AML-193 (cell line): ENCODE results near the gene GCAT.

Experiments
- DNase-seq, 2 experiments: peaks; one replicate each; lab custom pipeline; 2025; lab: John Stamatoyannopoulos, UW

GCAT gene

DNA sequence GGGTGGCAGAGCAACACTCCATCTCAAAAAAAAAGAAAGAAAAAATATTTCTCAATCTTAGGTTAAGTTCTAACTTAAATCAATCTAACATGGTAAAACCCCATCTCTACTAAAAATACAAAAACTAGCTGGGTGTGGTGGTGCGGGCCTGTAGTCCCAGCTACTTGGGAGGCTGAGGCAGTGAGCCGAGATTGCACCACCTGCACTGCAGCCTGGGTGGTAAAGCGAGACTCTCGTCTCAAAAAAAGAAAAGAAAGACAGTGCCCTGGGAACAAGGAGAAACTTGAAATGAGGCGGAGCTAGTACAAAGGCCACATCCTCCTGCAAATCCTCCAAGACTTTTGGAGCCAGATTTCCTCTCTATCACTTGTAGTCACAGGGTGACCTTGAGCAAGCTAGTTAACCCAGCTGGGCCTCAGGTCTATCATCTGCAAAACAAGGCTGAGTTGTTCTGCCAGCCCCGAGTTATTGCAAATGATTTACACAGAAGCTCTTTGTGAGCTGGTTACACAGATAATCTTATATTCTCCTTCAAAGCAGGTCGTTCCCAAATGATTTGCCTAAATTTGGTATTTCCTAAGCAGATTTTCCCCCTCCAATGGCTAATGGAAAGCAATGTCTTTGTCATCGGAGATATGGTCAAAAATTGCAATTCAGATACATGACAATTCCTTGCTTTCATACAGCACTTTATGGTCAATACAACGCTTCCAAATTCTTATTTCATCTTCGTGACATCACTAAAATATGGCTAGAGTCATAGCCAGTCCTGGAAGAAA, 34.5 kb downstream of the GCAT start:
- no peak for DNase-seq

DNA sequence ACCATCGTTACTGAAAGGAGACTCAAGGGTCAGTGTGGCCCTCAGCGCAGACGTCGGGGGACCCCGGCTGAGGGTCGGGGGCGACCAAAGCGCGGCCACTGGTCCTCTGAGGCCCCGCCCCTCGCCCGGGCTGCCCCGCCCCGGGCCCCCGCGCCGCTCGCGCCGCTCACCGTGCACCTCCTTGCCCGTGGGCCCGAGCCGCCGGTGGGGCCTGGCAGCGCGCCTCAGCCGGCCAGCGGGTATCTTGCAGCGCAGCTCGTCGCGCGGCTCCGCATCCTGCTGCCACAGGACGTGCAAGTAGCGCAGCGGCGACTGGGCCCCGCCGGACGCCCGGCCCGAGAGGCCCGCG, 36.0 kb downstream of the GCAT start:
- peak in 1 of 2 experiments; percentile 41 for DNase-seq

DNA sequence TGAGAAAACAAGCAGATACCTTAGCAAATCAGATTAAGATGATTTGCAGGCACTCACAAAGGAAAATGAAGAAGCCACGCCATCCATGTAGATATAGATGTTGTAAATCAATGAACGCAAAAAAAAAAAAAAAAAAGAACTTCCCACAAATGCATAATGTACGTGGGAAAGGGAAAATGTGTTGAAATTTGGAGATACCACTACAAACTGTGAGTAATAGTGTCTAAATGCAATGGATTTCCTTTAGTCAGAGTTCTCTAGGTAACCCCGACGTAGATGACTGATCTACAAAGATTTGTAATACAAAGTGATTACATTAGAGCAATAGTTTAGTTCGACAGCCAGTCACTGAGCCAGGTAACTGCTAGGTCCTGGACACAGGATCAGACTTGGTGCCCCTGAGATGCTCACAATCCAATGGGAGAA, 37.2 kb downstream of the GCAT start:
- DNase-seq = no peak

DNA sequence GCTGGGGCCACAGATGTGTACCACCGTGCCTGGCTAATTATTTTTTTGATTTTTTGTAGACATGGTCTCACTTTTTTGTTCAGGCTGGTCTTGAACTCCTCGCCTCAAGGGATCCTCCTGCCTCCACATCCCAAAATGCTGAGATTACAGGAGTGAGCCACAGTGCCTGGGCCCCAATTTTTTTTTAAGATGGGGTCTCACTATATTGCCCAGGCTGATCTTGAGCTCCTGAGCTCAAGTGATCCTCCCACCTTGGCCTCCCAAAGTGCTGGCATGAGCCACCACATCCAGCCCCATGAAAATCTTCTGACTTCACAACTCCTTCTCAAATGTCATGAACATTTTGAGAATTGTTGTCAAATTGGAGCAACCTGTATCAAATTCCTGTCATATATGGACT, 38.7 kb downstream of the GCAT start:
- no peak for DNase-seq

DNA sequence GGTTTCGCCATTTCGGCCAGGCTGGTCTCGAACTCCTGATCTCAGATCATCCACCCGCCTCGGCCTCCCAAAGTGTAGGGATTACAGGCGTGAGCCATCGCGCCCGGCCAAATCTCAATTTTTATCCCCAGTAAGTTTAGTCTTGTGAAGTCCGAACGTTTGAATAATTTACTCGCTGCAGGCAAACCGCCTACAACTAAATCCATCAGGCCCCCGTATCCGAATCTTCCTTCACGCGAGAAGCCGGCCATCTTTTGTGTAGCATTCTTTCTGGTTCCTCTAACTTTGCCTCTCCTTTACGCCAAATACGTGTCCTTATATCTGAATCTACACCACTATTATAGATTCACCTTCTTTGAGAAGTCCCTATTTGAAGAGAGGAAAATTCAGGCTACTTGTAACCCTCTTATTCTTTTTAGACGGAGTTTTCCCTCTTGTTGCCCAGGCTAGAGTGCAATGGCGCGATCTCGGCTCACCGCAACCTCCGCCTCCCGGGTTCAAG, 40.9 kb downstream of the GCAT start:
- DNase-seq = no peak

DNA sequence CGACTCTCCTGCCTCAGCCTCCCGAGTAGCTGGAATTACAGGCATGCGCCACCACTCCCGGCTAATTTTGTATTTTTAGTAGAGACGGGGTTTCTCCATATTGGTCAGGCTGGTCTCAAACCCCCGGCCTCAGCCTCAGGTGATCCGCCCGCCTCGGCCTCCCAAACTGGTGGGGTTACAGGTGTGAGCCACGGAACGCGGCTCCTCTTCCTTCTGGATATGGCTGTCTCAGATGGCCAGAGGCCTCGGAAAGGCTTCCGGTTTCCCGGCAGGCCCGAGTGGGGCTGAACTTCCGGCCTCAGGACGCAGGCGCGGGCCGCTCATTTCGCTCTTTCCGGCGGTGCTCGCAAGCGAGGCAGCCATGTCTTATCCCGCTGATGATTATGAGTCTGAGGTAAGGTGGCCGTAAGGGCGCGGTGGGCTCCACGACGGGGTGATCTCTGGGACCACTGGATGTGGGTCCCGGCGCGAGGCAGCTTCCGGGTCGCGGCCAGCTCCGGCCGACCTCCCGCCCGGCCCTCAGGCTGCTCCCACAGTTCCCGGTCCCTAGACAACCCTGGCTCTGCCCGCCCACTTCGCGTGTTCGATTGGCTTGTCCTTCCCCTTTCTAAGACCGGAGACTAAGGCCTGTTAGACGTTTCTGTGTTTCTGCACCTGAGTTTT, 41.5 kb downstream of the GCAT start, which contains the start of gene EIF3L:
EIF3L (plus strand) TSS at position 331 of the 663 bp plus-strand sequence; CDS start at position 362, 31 bp downstream.
- DNase-seq = peak; percentile 74 to 83

DNA sequence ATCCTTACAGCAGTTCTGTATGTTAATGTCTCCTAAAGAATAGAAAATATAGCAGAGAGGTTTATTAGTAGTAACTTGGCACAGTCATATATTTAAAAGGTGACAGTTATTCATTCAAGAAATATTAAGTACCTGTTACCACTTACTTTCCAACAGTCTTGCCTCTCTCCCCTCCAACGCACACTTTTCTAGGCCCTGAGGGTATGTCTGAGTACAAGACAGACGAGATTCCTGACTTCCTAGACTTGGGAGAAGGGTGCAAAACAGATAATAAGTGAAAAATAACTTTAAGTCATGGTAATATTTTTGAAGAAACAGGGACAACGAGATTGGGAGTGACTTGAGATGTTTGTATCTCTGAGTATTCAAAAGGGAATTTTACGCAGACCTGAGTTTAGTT, 43.1 kb downstream of the GCAT start:
- no peak for DNase-seq

DNA sequence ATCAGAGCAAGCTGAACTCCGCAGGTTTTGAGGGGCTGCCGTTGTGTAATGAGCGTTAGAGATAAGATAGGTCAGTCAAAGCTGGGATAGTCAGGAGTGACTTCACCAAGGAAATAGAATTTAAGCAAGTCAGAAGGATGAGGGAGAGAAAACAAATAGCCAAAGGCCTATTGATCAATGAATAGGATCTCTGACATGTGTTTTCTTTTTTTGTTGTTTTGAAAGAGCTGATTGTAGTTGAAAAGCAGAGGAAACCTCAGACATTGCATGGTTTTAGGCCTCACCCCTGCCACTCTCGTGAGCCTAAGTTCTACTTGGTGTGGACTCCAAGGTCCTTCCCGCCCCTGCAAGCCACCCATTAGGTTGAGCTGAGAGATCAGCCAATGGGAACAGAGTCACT, 44.7 kb downstream of the GCAT start:
- no peak for DNase-seq

DNA sequence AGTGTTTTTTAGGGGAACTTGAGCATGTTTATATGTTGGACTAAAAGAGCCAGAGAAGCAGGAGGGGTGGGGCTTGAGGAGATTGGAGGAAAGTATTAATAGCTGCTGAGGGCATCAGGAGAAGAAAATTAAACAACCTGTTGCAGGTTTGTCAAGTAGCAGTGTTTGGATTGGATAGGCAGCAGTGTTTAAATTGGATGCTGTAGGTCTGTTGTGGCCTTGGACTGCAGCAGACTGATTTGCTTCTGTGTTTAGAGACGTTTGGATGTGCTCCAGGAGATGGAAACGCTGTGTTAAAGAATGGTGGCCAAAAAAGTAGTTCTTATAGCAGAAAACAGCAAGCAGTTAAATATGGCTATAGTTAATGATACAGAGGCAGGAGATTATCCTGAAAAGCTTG, 47.2 kb downstream of the GCAT start:
- DNase-seq = no peak

DNA sequence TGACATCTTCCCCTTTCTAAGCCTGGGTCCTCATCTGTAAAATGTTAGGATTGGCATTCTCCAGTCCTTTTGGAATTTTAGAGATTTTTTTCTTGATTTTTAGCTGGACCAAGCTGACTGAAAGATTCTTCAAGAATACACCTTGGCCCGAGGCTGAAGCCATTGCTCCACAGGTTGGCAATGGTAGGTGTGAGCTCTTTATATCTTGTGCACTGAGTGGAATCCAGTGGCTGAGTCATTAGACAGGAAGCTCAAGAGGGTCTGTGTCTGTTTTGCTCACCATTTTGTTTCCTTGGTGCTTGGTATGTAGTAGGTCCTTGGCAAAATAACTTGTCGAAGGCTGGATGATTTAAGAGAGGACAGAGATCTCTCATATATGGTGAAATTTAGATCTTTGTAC, 47.7 kb downstream of the GCAT start:
- no peak for DNase-seq

DNA sequence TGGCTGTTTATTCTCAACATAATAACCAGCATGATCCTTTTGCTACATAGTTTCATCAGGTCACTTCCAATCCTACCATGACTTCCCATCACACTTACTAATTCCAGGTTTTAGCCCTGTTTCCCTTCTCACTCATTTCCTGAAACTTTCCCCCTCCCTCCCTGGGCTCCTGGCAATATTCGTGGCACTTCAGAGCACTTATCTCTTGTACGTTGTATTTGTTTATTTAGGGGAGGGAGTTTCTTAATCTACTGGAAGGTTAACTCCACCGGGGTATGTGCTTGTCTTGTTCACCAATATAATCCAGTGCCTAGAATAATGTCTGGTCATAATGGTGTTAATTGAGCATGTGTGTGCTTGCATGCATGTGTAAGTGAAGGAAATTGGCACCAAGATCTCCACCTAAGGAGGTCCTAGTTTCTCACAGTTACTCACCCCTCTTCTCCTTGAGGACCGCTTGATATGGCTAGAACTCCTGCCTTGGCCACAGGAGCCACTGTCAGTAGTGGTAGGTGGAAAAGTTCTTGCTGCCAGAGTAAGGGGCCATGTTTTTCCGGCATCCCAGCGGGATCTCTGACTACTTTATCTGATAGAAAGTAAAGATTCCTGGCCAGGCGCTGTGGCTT, 53.2 kb downstream of the GCAT start:
- DNase-seq = no peak

DNA sequence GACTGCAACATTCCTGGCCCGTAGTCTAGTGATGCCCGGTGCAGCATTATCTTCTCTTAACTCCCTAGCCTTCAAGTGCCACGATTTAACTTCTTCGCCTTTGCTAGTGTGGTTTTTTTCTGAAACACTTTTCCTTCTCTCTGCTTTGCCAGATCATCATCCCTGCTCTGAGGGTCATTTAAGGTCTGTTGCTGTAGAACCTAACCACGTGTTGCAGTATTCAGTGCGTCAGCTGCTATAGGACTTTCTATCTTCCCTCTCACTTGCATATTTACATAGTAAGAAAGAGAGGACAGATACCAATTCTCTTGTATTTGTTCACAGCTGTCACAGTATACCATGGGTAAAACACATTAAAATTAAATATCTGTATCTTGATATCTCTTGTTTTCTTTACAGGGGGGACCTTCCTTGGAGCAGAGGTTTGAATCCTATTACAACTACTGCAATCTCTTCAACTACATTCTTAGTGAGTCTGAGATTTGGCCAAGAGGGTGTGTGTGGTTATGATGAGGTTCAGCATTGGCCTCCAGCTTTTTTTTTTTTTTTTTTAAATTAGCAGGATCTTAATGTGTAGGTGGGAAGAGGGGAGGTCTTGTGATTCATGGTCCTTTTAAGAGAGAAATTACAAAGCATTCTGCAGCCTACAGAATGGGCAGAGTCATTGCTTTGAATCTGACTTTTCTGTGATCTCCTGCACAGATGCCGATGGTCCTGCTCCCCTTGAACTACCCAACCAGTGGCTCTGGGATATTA, 55.0 kb downstream of the GCAT start:
- DNase-seq = no peak

DNA sequence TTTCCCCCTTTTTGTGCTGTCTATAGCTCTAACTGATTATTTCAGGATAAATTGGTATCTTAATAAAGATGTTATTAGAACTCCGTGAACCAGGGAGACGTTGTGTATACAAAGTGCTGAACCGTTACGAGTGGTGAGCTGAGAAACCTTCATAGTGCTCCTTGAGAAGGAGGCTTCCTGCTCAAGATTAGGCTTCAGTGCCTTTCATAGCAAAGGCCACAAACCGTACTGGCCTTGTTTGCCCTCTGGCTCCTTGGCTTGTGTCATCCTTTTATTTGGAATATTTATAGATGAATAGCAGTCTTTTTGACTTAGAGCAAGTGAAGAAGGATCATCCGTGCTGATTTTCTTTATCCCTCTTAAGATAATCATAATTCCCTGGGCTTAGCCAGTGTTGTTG, 57.8 kb downstream of the GCAT start:
- DNase-seq = no peak
